ENCODE data around the gene PRR19.

DNA sequence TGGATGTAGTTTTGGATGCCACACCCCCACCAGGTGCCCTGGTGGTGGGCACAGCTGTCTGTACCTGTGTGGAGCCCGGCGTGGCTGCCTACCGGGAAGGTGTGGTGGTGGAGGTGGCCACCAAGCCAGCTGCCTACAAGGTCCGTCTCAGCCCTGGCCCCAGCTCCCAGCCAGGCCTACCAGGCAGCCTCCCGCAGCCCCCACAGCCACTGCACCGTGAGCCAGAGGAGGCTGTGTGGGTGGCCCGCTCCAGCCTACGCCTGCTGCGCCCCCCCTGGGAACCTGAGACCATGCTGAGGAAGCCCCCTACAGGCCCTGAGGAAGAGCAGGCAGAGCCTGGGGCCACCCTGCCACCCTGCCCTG, 29.4 kb upstream of the PRR19 start:
- TF ChIP-seq YY1 (IDR thresholded peaks at IDR 0.05; ENCODE audit: insufficient read depth, insufficient read length) (no peak), ZNF274 (IDR thresholded peaks at IDR 0.05; ENCODE audit: low read depth, low read length) (no peak)
